Kidney epithelial cell (primary cell): ENCODE data around the gene ZBTB32. TPM values are rescaled to one million over a fixed set of nuclear protein-coding genes. Genes with fewer than 3 reads are reported as not detected.

ENCODE experiments used
- DNase-seq: peaks from one replicate; pipeline ENCODE4 v3.0.0-alpha.2; 2010; ENCODE audit warnings: low read depth
- H3K27me3 ChIP-seq: 2 replicates; pipeline ENCODE4 v1.6.0; 2011; ENCODE audit warnings: low read length; ENCODE audit not compliant: control insufficient read depth, insufficient read depth
- H3K36me3 ChIP-seq: 2 replicates; pipeline ENCODE4 v1.5.1; 2011; ENCODE audit warnings: low read length; ENCODE audit not compliant: control insufficient read depth, insufficient read depth
- H3K4me3 ChIP-seq: 2 replicates; pipeline ENCODE4 v1.5.1; 2011; ENCODE audit warnings: low read depth, mild to moderate bottlenecking, control low read depth, low read length
- total RNA-seq: library from RNA; depleted of rRNA; stranded (reverse); fragments of >200 nt; gene quantifications from 2 replicates; pipeline ENCODE4 v1.2.3, GENCODE V29; 2015
- TF ChIP-seq, protein P1 (sequence below): IDR thresholded peaks from 2 replicates; pipeline ENCODE4 v1.5.1; 2011; ENCODE audit warnings: mild to moderate bottlenecking, moderate library complexity, low read length, control low read depth, inconsistent platforms; ENCODE audit not compliant: insufficient read depth, poor library complexity, severe bottlenecking

Gene ZBTB32
- total RNA-seq, 1 donor from 2014 or later = not detected

DNA sequence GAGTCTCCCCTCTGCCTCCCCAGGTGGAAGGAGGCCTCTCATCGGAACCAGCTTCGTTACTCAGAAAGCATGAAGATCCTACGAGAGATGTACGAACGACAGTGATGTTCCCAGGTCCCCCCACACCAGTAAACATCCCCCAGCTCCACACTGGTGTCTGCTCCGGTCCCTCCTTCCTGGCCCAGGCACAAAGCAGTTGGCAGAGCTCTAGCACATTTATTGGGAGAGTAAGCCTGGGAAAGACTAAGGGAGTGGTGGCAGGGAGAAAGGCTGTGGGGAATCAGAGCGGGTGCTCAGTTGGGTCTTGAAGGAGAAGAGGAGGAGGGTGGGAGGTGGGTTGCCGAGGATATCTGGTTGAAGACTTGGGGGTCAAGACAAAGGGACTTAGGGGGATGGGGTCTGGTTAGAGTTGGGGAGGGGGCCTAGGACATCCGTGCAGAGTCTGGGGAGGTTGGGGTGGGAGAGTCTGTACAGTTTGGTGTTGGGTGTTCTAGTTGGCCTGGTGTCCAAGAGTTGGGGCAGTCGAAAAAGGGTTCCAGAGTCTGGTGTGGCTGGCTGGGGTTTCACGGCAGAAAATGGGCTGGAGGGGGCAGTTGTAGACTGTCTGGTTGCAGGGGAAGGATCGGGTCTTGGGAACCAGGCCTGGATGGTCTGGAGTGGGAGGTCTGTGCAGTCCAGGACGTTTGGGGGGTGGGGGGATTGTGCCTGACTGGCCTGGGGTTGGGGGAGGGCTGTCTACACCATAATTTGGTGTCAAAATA lies 50.2 kb downstream of the ZBTB32 start:
- Histone ChIP-seq H3K4me3 (no peak overlapping the region), H3K36me3 (no peaks in the 10 kb centered on the region), H3K27me3 (no peaks in the 10 kb centered on the region)
- TF ChIP-seq, protein P1, sequence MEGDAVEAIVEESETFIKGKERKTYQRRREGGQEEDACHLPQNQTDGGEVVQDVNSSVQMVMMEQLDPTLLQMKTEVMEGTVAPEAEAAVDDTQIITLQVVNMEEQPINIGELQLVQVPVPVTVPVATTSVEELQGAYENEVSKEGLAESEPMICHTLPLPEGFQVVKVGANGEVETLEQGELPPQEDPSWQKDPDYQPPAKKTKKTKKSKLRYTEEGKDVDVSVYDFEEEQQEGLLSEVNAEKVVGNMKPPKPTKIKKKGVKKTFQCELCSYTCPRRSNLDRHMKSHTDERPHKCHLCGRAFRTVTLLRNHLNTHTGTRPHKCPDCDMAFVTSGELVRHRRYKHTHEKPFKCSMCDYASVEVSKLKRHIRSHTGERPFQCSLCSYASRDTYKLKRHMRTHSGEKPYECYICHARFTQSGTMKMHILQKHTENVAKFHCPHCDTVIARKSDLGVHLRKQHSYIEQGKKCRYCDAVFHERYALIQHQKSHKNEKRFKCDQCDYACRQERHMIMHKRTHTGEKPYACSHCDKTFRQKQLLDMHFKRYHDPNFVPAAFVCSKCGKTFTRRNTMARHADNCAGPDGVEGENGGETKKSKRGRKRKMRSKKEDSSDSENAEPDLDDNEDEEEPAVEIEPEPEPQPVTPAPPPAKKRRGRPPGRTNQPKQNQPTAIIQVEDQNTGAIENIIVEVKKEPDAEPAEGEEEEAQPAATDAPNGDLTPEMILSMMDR = no peak
- DNase-seq = no peak

DNA sequence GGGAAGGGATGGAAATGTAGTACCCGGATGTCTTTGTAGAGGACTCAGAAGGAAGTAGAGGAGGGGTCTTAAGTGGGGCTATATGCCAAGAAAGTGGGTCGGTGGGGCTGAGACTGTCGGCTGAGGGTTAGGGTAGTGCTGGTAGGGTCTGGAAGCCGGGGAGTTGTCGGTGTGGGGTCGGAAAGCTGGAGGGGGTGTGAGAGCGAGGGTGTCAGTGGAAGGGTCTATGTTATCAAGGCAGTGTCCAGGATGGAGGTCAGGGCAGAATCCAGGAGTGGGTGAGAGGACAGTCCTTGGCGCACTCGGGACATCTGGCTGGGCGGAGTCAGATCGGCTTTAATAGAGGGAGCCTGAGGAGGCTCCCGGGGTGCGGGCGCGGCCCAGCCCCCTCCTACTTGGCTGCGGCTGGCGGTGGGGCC lies 50.8 kb downstream of the ZBTB32 start:
- Histone ChIP-seq H3K27me3 (no peaks in the 10 kb centered on the region), H3K4me3 (no peak overlapping the region), H3K36me3 (no peaks in the 10 kb centered on the region)
- DNase-seq = no peak
- TF ChIP-seq, protein P1 = no peak

DNA sequence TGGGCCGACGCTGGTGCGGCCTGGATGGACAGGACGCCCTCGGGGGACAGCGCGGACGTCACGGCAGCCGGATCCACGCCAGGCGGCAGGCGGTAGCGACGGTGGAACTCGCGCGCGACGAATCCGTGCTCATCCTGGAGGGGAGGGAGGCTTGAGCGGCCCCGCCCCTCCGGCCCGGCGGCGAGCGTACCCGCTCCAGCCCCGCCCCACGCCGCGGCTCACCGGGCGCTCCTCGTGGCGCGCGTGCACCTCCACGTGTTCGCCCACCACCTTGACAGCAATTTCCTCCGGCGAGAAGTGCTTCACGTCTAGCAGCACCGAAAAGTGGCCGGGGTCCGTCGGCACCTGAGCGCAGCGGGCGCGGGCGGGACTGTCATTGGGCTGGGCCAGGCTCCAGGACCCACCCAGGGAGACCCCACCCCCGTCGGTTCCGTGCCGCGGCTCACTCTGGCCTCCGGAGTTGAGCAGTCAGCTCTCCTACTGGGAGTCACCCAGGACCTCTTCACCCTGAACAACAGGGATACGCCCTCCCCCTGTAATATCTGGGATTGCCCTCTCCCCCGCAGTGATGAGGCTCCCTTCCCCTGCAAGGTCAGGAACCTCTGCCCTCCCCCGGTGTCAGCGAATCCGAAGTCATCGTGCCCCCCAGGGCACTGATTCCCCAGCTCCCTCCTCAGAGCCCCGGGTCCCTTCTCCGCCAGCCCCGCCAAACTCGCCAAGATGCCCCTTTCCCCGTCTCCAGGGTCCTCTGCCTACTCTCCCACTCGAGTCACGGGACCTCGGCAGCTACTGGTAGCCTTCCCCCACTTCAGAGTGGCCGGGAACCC lies 51.4 kb downstream of the ZBTB32 start:
- no peaks in the 10 kb centered on the region for H3K36me3 ChIP-seq
- no peak for DNase-seq
- H3K27me3 ChIP-seq = no peaks in the 10 kb centered on the region
- TF ChIP-seq, protein P1 = no peak
- no peak overlapping the region for H3K4me3 ChIP-seq

DNA sequence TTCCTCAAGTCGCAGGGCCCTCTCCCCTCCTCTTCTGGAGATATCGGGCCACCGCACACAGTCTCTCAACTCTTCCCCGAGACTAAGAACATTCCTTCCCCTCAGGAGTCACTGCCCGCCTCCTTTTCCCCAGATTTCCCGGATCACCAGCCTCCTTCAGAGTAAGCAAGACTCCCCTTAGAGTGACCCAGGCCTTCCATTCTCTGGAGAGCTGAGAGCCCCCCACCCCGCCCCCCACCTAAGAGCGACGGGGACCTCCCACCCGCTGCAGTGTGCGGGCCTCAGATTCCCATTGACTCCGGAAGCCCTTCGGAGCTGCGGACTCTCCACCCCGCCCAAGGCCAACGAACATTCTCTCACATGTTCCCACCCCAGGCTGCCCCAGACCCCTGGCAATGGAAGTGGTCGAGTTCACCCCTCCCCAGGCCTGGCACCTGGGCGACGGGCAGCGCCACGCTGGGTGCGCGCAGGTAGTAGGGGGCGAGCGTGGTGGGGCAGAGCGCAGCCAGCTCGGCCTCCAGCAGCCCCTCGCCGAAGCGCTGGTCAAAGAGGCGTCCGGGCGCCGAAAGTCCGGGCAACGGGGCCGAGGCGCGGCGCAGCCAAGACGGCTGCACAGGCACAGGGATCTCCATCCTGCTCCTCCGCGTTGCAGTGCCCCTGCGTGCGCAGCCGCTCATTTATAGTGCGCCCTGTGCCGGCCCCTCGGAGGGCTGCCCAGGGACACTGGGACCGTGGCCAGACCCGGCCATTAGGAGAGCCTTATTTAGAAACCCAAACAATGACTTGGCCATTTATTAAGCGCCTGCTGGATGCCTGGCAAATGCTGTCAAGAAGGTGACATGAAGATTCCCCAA lies 52.2 kb downstream of the ZBTB32 start, which contains the start of gene HSPB6:
HSPB6 (minus strand) TSS at position 653 of the 854 bp plus-strand sequence; CDS start at position 632, 21 bp downstream.
- peak within 1 kb of the TSS; percentile 14 for H3K4me3 ChIP-seq
- DNase-seq = no peak
- TF ChIP-seq, protein P1 = no peak
- no peaks in the 10 kb centered on the region for H3K27me3 ChIP-seq
- H3K36me3 ChIP-seq = no peaks in the 10 kb centered on the region

DNA sequence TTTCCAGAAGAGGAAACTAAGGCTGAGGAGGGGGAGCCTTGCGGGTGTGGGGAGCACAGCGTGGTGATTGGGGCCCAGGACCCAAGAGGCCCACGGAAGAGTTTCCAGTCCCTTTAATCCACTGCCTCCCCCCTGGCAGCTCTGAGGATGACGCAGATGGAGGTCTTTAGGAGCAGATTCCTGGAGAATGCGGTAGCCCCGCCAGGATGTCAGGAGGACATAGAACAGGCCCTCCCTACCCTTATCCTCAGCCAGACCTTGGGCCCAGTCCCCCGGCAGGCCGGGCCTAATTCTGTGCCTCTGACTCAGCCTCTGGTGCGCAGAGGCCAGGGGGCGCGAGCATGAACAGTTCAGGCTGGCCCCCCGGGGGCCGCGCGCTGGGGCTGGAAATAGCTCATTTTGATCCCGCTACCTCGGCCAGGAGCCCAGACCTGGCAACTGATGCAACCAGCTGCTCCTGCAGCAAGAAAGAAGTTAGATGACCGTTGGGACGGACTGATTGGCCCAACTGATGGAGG lies 52.9 kb downstream of the ZBTB32 start:
- no peak for DNase-seq
- TF ChIP-seq, protein P1 = no peak
- Histone ChIP-seq H3K4me3 (peak overlapping the region; percentile 14), H3K36me3 (peaks cover 3% of the 10 kb centered on the region), H3K27me3 (no peaks in the 10 kb centered on the region)
